Measurements from ENCODE around the gene PINLYP.

PINLYP gene

DNA sequence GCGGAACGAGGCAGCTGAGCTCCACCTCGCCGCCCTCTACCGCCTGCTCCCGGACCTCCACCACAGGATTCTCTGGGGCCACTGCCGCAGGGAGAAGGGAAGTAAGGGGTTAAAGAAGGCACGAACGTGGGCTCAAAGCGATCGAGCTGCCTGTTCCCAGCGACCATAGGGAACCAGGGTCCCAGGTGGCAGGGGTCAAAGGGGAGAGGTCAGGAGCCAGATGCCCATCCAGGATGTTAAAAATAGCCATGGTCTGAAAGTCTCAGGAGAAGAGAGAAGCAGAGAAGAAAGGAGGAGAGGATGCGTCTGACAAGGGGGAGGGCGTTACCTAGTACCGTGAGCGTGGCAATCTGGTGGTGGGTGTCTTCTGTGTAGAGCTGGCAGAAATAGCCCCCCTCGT lies 51.2 kb downstream of the PINLYP start:
- no peak for DNase-seq (ENCODE audit: low read depth in 1 of 2, low spot score in 1 of 2)

DNA sequence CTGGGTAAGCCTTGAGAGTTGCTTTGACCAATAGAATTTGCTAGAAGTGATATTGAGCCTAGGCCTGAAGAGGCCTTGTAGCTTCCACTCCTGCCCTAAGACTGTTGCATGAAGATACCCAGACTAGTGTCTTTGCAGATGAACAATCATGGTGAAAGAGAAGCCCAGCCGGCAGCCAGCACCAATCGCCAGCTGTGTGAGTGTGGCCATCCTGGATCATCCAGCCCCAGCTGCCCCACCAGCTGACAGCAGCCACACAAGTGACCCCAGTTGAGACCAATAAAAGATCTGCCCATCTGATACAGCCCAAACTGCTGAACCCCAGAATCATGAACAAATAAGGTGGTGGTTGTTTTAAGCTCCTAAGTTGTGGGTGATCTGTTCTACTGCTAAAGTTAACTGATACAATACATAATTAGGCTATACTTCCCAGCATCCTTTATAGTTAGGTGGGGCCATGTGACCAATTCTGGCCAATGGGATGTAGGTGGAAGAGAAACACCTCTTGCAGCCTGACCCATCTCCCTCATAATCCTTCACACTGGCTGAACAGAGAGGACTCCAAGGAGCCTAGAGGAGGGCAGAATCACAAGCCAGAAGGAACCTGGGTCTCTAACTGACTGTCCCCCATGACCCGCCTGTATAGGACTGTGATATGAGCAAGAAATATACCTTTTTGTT lies 53.2 kb downstream of the PINLYP start:
- DNase-seq (ENCODE audit: low read depth in 1 of 2, low spot score in 1 of 2), result no peak

DNA sequence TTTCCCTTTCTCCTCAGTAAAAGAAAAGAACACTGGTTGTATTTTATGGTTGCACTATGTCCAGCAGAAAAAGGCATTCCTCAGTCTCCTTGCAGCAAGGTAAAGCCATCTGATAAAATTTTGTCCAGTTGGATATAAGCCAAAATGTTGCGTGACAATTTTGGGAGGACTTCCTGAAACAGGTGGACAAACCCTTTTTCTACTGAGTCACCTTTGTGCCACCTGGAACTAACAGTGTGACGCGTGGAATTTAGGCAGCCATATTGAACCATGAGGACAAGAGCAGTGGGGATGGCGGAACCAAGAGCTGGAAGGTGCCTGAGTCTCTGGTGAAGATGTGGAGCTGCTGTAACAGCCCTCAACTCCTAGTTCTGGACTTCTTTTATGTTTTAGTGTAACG lies 55.9 kb downstream of the PINLYP start:
- no peak for DNase-seq (ENCODE audit: low read depth in 1 of 2, low spot score in 1 of 2)

All from stimulated activated CD4-positive, alpha-beta T cell treated with anti-CD3 and anti-CD28 coated beads, Interleukin-15, amount 100 ng/mL, for 1 hour (primary cell).